GM23248 (cell line): Measurements from ENCODE around the gene CERS5.

Experiments
- EZH2 ChIP-seq: fragments of 200-600 bp; sonication (generic); IDR thresholded peaks from 2 replicates; pipeline ENCODE4 v1.6.1; 2018; ENCODE audit warnings: antibody characterized with exemption, mild to moderate bottlenecking; ENCODE audit not compliant: insufficient read depth, poor library complexity, severe bottlenecking
- EZH2phosphoT487 ChIP-seq: fragments of 200-600 bp; sonication (generic); IDR thresholded peaks from 2 replicates; pipeline ENCODE4 v1.6.1; 2018; ENCODE audit warnings: antibody characterized with exemption, moderate library complexity, mild to moderate bottlenecking, low read depth; ENCODE audit not compliant: insufficient read depth

GRCh38 chr12:50215033-50215432 is 47.9 kb upstream of the CERS5 start:
- TF ChIP-seq EZH2 (no peak), EZH2phosphoT487 (no peak)
